Endothelial cell (in vitro differentiated cells): ENCODE measurements around the gene MAP1S. TPM values are rescaled to one million over a fixed set of nuclear protein-coding genes. Genes with fewer than 3 reads are reported as not detected.
A peak's percentile ranks its signal among the peaks of the same experiment; 100 is the strongest.

Experiments
- DNase-seq: peaks from one replicate; pipeline ENCODE4 v3.0.0; 2021; ENCODE audit warnings: low spot score
- H3K27ac Mint-ChIP-seq: one replicate; pipeline ENCODE4 v1.8.0; 2021; ENCODE audit warnings: mixed read lengths, inconsistent platforms; ENCODE audit not compliant: unreplicated experiment
- H3K27me3 Mint-ChIP-seq: one replicate; pipeline ENCODE4 v1.8.0; 2021; ENCODE audit warnings: mild to moderate bottlenecking, moderate library complexity, mixed read lengths, inconsistent platforms; ENCODE audit not compliant: unreplicated experiment
- H3K36me3 Mint-ChIP-seq: one replicate; pipeline ENCODE4 v1.8.0; 2021; ENCODE audit warnings: mild to moderate bottlenecking, low read depth, mixed read lengths, inconsistent platforms; ENCODE audit not compliant: unreplicated experiment
- H3K4me1 Mint-ChIP-seq: one replicate; pipeline ENCODE4 v1.8.0; 2021; ENCODE audit warnings: mild to moderate bottlenecking, mixed read lengths, inconsistent platforms; ENCODE audit not compliant: unreplicated experiment
- H3K4me3 Mint-ChIP-seq: one replicate; pipeline ENCODE4 v1.8.0; 2021; ENCODE audit warnings: mild to moderate bottlenecking, mixed read lengths, inconsistent platforms; ENCODE audit not compliant: unreplicated experiment
- H3K9me3 Mint-ChIP-seq: one replicate; pipeline ENCODE4 v1.8.0; 2021; ENCODE audit warnings: mixed read lengths, inconsistent platforms; ENCODE audit not compliant: unreplicated experiment
- CTCF ChIP-seq: fragments of 200-600 bp; sonication (generic); IDR thresholded peaks from one replicate; pipeline ENCODE4 v1.5.0; 2021; ENCODE audit warnings: antibody characterized with exemption; ENCODE audit not compliant: unreplicated experiment
- total RNA-seq: library from RNA; stranded (reverse); fragmentation: NEBNext Ultra II Directional; extraction: Animal tissue kit (Norgen Biotek cat#: 25700); gene quantifications from one replicate; pipeline ENCODE4 v1.2.1, GENCODE V29; 2021; ENCODE audit not compliant: unreplicated experiment

The MAP1S gene
- total RNA-seq, 1 donor from 2014 or later, result 173 TPM

GRCh38 chr19:17692566-17692965 is 26.7 kb upstream of the MAP1S start:
- H3K27ac Mint-ChIP-seq, result no peak overlapping the region
- no peak for DNase-seq
- no peak for TF ChIP-seq CTCF
- peaks cover 8% of the 10 kb centered on the region for H3K27me3 Mint-ChIP-seq
- no peak overlapping the region for H3K4me3 Mint-ChIP-seq
- peaks cover 6% of the 10 kb centered on the region for H3K4me1 Mint-ChIP-seq
- no peaks in the 10 kb centered on the region for H3K9me3 Mint-ChIP-seq
- H3K36me3 Mint-ChIP-seq, result no peaks in the 10 kb centered on the region

GRCh38 chr19:17695198-17695597 is 24.1 kb upstream of the MAP1S start:
- no peaks in the 10 kb centered on the region for H3K36me3 Mint-ChIP-seq
- H3K4me1 Mint-ChIP-seq, result no peaks in the 10 kb centered on the region
- no peak overlapping the region for H3K27ac Mint-ChIP-seq
- no peaks in the 10 kb centered on the region for H3K27me3 Mint-ChIP-seq
- DNase-seq, result no peak
- H3K4me3 Mint-ChIP-seq, result no peak overlapping the region
- no peak for TF ChIP-seq CTCF
- H3K9me3 Mint-ChIP-seq, result no peaks in the 10 kb centered on the region

DNA sequence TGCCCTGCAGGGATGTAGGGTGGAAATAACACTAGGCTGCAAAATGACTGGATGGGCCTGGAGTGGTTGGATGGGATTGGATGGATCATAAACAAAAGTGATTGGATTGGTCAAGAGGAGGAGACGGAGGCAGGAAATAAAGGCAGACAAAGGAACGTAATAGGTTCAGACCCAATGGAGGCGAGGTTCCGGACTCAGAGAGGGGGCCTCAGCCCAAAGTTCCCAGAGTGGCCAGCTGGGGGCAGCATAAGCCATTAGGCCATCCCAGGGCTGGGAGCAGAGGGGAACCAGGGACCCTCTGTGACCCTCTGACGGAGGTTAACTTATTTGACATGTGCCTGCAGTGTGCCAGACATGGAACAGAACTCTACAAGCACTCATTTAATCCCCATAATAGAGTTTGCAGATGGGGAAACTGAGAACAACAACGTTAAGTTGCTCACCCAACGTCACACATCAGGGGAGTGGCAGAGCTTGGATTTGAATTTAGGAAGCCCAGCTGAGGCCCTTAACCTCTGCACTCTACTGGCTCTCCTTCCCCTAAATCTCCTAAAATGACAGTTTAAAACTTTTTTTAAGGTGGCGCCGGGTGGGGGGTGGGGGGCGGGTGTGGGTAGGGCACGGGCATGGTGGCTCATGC is 15.3 kb upstream of the MAP1S start:
- H3K27ac Mint-ChIP-seq, result no peak overlapping the region
- DNase-seq, result peak; percentile 67
- peaks cover 2% of the 10 kb centered on the region for H3K4me1 Mint-ChIP-seq
- H3K4me3 Mint-ChIP-seq, result no peak overlapping the region
- no peaks in the 10 kb centered on the region for H3K36me3 Mint-ChIP-seq
- no peaks in the 10 kb centered on the region for H3K9me3 Mint-ChIP-seq
- H3K27me3 Mint-ChIP-seq, result peaks cover 5% of the 10 kb centered on the region
- peak; percentile 77 for TF ChIP-seq CTCF

DNA sequence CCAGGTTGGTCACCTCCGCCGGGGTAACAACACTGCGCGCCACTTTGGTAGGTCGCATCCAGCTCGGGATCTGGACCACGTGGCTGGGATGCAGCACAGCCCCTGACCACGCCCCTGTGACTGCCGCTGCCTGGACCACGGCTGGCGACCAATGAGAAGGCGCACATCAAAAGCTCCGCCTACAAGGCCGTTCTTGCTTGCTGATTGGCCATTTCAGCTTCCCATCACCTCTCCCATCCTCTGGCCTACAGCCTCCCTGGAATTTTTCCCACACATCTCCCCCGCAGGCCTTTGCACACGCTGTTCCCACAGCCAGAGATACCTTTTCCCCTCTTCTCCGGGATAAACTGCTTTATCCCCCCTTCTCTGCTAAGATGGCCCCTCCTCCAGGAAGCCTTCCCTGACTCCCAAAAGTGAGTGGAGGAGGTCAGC is 12.5 kb upstream of the MAP1S start:
- H3K9me3 Mint-ChIP-seq, result no peaks in the 10 kb centered on the region
- no peak for TF ChIP-seq CTCF
- no peak for DNase-seq
- H3K4me3 Mint-ChIP-seq, result no peak overlapping the region
- H3K4me1 Mint-ChIP-seq, result peaks cover 2% of the 10 kb centered on the region
- H3K36me3 Mint-ChIP-seq, result no peaks in the 10 kb centered on the region
- H3K27ac Mint-ChIP-seq, result no peak overlapping the region
- peaks cover 5% of the 10 kb centered on the region for H3K27me3 Mint-ChIP-seq

GRCh38 chr19:17711851-17712250 is 7.4 kb upstream of the MAP1S start:
- no peaks in the 10 kb centered on the region for H3K36me3 Mint-ChIP-seq
- no peaks in the 10 kb centered on the region for H3K4me1 Mint-ChIP-seq
- TF ChIP-seq CTCF, result no peak
- no peak overlapping the region for H3K4me3 Mint-ChIP-seq
- H3K27me3 Mint-ChIP-seq, result peaks cover 1% of the 10 kb centered on the region
- DNase-seq, result no peak
- H3K27ac Mint-ChIP-seq, result no peak overlapping the region
- no peaks in the 10 kb centered on the region for H3K9me3 Mint-ChIP-seq
